Activated gamma-delta T cell treated with anti-CD3 and anti-CD28 coated beads, Interleukin-2, amount 50 U/mL, for 16 hours (primary cell): ENCODE results near the gene AZU1.
"Not testable (repeated sequence)": the region's sequence is repeated elsewhere in the genome, so short reads cannot be mapped to it uniquely, and the experiment has no call there.

Experiments
- DNase-seq: peaks from one replicate; pipeline ENCODE4 v3.0.0-alpha.2; 2020; ENCODE audit warnings: low read depth

Gene AZU1

GRCh38 chr19:873561-874041 is 46.0 kb downstream of the AZU1 start:
- DNase-seq = no peak

DNA sequence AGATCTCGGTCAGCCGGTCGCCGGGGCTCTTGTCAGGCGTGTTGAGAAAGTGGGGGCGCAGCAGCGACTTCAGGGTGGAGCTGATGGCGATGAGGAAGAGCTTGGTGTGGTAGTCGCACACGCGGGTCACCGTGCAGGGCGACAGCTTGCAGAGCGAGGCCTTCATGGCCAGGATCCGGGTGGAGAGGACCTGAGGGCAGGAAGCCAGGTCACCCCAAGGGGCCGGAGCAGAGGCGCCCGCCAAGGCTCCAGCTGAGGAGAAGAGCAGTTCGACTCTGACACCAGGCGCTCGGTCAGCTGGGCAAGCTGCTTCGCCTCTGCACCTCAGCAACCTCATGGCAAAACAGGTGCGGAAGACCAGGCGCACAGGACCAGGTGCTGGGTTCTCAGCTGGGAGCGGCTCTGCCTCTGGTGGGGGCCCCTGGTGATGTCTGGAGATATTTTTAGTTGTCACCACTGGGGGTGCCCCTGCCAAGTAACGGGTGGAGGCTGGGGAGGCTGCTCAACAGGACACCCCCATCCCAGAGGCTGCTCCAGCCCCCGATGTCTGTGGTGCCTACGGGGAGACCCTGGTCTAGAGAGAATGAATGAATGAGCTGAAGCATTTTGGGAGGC is 47.7 kb downstream of the AZU1 start:
- no peak for DNase-seq

DNA sequence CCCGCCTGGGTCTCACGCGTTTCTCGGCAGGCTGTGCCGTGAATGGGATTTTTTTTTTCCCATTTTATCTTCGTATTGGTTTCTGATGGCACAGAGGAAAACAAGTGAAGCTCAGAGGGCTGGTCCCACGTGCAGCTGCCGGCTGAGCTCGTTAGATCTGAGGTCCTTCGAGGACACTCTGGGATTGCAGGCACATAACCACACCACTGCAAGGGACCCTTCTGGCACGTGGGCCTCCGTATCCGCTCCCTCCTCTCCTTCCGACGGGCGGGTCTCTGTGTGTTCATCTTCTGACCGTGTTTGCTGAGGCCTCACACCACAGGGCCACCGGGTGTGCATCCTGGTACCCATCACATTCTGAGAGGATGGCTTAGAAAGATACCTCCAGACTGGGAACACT is 48.5 kb downstream of the AZU1 start:
- DNase-seq = no peak

GRCh38 chr19:876780-877314 is 49.2 kb downstream of the AZU1 start:
- no peak for DNase-seq

DNA sequence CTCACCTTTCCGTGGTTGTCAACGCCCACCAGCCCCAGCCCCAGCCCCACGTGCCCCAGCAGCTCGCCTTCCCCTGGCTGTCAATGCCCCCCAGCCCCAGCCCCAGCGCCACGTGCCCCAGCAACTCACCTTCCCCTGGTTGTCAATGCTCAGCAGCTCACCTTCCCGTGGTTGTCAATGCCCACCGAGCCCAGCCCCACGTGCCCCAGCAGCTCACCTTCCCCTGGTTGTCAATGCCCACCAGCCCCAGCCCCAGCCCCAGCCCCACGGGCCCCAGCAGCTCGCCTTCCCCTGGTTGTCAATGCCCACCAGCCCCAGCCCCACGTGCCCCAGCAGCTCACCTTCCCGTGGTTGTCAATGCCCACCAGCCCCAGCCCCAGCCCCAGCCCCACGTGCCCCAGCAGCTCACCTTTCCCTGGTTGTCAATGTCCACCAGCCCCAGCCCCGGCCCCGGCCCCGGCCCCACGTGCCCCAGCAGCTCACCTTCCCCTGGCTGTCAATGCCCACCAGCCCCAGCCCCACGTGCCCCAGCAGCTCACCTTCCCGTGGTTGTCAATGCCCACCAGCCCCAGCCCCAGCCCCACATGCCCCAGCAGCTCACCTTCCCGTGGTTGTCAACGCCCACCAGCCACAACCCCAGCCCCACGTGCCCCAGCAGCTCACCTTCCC is 50.5 kb downstream of the AZU1 start:
- DNase-seq = not testable (repeated sequence)

GRCh38 chr19:878751-879561 is 51.3 kb downstream of the AZU1 start:
- not testable (repeated sequence) for DNase-seq

GRCh38 chr19:879711-880438 is 52.2 kb downstream of the AZU1 start:
- DNase-seq = no peak
